NCI-H1417 treated with DMSO at 0.1 percent for 48 hours (cell line): Measurements from ENCODE around the gene NLRP12.
"Not testable (repeated sequence)": the region's sequence is repeated elsewhere in the genome, so short reads cannot be mapped to it uniquely, and the experiment has no call there.

ENCODE experiments used
- DNase-seq: peaks from one replicate; lab custom pipeline; 2025; lab: John Stamatoyannopoulos, UW

NLRP12 gene

DNA sequence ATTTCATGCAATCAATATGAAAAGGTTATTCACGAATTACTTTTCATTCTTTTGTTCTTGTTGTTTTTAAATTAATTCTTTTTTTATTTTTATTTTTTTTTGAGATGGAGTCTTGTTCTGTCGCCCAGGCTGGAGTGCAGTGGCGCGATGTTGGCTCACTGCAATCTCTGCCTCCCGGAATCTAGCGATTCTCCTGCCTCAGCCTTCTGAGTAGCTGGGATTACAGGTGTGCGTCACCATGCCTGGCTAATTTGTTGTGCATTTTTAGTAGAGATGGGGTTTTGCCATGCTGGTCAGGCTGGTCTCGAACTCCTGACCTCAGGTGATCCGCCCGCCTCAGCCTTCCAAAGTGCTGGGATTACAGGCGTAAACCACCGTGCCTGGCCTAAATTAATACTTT, 16.1 kb upstream of the NLRP12 start:
- DNase-seq: not testable (repeated sequence)

DNA sequence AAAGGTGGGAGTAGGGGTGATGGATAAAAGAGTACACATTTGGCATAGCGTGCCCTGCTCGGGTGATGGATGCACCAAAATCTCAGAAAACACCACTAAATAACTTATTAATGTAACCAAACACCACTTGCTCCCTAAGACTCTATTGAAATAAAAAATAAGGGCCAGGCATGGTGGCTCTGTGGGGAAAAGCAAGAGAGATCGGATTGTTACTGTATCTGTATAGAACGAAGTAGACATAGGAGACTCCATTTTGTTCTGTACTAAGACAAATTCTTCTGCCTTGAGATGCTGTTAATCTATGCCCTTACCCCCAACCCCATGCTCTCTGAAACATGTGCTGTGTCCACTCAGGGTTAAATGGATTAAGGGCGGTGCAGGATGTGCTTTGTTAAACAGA, 14.3 kb upstream of the NLRP12 start:
- not testable (repeated sequence) for DNase-seq

DNA sequence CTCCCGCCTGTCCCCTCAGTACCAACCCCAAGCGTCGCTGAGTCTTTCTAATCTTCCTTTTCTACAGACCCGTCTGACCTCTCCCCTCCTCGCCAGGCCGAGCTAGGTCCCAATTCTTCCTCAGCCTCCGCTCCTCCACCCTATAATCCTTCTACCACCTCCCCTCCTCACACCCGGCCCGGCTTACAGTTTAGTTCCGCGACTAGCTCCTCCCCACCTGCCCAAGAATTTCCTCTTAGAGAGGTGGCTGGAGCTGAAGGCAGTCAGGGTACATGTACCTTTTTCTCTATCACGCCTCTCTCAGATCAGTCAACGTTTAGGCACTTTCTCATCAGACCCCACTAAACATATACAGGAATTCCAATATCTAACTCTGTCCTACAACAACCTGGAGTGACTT, 8.7 kb upstream of the NLRP12 start:
- DNase-seq: not testable (repeated sequence)

DNA sequence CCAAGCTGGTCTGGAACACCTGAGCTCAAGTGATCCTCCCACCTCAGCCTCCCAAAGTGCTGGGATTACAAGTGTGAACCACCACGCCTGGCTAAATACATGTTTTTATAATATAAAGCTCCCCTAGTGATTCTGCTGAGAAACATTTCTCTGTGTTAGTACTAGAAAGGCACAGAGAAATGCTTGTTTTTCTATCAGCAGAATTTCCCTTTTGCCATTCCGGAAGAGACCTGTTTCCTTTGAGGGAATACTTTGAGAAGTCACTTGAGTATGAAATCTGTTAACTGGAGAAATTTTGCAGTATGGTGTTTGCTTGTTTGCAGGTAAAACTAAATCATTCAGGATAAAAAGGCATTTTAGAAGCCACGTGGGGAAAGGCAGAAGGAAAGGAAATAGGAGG, 4.4 kb upstream of the NLRP12 start:
- DNase-seq: no peak

DNA sequence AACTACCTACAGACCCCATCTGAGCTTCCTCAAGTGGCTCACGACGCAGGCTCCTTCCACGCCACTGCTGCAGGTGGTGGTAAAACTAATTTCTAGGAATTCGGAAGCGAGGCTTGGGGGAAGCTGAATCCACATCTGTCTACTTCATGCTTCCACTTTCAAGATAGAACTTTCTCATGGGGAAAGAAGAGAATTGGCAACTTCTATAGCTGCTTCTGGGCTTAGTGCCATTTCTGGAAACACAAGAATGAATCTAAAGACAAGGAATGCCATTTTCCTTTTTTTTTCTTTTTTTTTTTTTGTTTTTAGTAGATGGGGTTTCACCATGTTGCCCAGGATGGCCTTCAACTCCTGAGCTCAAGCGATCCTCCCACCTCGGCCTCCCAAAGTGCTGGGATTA, 2.8 kb upstream of the NLRP12 start:
- no peak for DNase-seq

DNA sequence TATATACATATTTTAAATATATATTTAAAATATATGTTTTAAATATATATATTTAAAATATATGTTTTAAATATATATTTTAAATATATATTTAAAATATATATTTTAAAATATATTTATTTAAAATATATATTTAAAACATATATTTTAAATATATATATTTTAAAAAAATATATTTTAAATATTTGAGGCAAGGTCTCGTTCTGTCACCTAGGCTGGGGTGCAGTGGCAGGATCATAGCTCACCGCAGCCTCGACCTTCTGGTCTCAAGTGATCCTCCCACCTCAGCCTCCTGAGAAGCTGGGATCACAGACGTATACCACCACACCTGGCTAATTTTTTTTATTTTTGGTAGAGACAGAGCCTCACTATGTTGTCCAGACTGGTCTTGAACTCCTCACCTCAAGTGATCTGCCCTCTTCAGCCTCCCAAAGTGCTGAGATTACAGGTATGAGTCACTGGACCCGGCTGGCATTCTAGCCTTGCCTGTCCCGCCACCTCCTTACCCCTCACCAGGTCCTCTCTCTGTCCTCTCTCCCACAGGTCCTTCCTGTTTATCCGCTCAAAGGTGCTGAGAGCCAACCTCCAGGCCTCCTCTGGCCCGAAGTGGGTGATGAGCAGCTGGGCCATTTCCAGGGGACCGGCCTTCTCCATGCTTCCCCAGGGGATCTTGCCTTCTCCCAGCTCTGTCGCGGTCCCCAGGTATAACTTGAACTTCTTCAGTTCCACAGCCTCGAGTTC, 564 bp downstream of the NLRP12 start:
- DNase-seq: no peak

DNA sequence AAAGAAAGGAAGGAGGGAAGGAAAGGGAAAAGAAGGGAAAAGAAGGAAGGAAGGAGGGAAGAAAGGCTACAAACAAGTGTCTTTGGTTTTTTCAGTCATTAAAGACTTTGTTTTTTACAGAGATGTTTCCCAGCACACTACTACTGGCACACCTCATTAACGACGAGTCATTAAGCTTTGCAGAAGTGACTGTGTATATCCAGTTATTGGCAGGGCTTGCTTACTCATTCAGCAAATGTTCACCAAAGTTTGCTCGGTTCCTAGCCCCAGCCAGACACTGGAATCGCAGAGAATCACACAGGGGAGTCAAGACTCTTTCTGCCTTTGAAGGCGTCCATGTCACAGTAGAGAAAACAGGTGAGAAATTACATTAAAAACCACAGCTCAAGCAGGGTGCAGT, 4.3 kb downstream of the NLRP12 start:
- DNase-seq: no peak

DNA sequence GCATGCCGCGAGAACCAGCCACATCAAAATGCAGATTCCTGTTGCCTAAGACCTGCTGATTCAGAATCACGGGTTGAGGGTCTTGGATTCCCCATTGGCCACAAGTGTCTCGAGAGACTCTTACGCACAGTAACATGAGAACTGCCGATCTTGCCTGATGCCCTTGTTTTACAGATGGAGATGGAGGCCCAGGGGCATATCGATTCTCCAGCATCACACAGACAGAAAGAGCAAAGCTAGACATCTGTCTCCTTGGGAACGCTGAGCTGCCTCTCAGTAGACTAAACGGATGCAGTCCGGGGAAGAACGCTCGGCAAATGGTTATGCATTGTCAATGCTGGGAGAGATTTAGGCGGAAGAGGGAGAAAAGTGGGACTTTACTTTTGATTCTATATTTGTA, 5.4 kb downstream of the NLRP12 start:
- no peak for DNase-seq

DNA sequence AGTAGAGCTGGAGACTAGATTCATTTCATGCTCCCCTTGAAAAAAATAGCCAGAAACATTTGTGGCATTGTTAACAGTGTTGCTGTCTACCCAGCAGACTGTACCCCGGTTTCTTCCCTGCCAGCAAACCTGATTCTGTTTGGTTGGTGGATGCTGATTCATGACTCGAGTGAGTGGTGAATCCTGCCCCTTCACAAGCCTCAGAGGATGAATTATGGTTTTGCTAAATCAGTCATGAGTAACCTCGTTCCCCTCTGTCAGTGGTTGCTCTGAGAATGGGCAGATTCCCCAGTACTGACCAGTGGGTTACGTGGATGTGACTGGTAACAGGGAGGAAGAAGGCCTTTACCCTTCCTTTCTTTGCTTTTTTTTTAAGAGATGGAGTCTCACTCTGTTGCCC, 10.1 kb downstream of the NLRP12 start:
- no peak for DNase-seq

DNA sequence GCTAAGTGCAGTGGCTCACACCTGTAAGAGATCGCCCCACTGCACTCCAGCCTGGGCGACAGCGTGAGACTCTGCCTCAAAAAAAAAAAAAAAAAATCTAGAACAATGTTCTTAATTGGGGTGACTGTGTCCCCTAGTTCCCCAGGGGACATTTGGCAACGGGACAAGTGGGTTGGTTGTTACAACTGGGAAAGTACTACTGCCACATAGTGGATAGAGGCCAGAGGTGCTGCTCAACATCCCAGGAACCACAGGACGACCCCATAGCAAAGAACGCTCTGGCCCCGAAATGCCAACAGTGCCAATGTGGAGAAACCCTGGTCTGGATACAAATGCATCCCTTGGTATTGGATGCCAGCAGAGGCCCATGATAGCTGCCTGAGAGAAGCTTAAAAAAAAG, 11.8 kb downstream of the NLRP12 start:
- DNase-seq: no peak

DNA sequence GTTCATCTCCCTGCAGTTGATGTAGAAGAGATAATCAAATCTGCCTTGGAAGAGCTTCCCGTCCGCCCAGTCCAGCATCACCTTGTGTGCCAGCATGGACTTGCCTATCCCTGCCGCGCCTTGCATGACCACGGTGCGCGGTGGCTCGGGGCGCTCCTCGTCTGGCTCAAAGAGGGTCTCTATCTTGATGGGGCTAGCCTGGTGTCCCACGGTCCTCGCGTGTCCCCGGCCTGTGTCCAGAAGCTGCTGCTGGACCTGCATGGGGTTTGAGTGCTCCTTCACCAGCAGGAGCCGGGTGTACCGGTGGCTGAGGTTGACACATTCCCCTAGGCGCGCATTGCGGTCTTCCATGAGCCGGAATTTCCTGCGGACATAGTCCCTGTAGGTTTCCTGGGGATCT, 13.2 kb downstream of the NLRP12 start:
- no peak for DNase-seq

DNA sequence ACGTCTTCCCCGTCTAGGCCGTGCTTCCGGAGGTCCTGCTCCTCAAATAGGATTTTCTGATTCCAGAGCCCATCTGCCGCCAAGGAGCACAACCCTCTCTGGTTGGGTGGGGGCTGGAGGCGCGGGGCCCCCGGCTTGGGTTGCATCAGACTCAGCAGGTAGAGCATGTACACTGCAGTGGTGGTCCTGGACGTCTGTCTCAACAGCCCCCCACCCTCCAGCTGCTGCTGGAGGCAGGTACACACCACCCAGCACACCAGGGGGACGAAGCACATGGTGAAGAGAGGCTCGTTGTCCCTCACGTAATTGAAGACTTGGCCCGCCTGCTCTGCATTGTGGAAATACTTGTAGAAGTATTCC, 13.9 kb downstream of the NLRP12 start:
- DNase-seq: no peak

DNA sequence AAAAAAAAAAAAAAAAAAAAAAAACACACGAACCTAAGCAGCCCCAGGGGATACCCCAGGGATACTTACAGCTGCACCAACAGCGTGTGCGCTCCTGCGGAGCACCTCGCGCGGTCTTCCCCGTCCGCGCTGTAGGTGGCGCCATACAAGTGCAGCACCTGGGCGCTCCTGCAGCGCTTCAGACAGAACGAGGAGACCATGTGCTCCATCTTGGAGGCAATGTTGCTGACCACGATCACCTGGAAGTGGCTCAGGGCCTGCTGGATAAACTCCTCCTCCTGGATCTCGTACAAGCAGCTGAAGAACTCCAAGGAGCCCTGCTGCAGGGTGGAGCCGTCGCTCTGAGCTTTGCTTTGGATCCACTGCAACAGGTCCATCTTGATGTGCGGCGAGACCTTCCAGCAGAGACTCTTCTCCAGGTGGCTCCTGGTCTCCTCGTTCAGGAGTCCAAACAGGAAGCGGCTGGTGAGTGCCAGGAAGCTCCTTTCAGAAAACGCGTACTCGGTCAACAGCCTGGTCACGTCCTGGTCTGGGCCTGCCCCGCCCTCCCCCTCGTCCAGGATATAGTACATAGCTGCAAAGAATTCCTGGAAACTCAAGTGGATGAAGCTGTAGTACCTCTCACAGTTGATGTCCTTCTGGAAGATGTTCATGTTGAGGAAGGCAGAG, 14.5 kb downstream of the NLRP12 start:
- DNase-seq: no peak

DNA sequence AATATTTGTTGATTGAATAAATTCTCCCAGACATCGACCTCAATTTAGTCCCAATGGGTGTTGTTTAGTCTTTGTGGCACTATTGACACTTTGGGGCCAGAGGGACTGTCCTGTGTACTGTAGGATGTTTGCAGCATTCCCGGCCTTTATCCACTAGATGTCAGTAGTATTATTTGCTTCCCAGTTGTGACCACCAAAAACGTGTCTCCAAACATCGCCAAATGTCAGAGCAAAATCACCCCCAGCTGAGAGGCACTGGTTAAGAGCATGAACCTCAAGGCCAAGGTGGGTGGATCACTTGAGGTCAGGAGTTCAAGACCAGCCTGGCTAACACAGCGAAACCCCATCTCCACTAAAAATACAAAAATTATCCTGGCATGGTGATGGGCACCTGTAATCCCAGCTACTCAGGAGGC, 15.4 kb downstream of the NLRP12 start:
- no peak for DNase-seq

DNA sequence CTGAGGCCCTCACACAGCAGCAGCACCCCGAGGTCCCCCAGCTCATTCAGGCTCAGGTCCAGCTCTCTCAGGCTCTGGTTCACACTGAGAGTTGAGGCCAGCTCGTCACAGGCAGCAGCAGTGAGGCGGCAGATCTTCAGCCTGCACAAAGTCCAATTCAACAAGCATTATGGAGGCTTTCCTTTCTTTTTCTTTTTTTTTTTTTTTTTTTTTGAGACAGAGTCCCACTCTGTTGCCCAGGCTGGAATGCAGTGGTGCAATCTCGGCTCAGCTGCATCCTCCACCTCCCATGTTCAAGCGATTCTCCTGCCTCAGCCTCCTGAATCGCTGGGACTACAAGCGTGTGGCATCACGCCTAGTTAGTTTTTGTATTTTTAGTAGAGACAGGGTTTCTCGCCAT, 22.9 kb downstream of the NLRP12 start:
- DNase-seq: no peak

DNA sequence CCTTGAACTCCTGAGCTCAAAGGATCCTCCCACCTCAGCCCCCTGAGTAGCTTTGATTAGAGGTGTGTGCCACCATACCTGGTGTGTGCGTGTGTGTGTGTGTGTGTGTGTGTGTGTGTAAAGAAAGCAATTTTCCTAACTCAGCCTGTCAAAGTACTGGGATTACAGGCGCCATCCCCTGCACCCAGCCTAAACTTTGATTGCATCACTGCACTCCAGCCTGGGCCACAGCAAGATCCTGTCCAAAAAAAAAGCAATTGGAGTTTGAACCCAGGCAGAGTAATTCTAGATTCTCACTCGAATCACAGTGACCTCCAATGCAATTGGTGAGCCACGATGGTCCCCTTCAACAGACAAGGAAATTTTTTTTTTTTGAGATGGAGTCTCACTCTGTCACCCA, 29.1 kb downstream of the NLRP12 start:
- no peak for DNase-seq

DNA sequence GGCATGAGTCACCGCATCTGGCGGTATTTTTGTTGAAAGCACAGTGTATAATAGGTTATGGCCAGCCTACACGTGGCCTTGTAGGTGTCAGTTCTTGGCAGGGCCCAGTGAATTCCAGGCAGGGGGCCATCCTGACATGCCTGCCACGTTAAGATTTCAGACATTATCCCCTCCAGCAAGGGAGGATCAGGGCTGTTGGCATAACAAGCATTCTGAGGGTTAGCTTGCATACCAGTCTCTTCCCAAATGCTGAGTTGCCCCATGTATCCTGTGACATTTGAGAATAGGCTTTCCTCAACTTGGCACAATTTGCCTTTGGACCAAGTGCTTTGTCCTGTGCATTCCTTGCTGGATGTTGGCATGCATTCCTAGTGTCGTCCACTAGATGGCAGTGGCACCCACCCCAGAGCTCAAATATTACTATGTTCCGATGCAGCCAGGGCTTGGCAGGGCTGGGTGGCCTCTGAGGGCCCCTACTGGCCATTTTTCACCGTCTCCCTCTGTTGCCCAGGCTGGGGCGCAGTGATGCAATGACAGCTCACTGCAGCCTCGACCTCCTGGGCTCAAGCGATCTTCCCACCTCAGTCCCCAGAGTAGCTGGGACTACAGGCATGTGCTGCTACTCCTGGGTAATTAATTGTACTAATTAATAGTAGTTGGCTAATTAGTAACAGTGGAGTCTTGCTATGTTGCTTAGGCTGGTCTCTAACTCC, 31.2 kb downstream of the NLRP12 start:
- DNase-seq: no peak

DNA sequence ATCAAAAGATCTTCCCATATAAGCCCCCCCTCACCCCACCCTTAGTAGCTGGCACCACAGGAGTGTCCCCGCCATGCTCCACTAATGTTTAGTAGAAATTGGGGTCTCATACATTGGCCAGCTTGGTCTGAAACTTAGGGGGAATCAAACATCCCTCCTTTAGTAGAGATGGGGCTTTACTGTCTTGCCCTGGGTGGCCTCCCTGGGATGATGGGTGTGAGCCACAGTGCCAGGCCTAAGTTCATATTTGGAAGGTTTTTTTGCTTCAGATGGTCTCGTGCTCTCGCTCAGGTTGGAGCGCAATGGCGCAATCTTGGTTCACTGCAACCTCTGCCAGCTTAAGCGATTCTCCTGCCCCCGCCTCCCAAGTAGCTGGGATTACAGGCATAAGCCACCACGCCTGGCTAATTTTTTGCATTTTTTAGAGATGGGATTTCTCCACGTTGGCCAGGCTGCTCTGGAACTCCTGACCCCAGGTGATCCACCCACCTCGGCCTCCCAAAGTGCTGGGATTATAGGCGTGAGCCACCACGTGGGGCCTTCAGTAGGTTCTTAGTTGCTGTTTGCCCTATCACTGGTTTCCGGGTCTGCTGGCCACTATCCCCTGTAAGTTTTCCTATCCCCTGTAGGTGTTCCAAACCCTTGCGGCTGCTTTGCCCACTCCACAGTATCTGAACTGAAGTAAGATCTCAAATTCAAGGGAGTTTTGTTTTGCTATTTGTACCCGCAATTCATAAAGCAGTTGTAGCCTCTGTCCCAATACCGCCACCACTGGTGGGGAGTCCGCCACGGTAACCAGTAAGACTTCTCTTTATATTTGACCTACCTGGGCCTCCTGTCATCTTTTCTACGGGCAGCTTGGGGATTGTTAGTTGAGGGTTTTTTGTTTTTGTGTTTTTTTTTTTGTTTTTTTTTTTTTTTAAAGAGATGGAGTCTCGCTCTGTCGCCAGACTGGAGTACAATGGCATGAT, 34.1 kb downstream of the NLRP12 start:
- DNase-seq: no peak

DNA sequence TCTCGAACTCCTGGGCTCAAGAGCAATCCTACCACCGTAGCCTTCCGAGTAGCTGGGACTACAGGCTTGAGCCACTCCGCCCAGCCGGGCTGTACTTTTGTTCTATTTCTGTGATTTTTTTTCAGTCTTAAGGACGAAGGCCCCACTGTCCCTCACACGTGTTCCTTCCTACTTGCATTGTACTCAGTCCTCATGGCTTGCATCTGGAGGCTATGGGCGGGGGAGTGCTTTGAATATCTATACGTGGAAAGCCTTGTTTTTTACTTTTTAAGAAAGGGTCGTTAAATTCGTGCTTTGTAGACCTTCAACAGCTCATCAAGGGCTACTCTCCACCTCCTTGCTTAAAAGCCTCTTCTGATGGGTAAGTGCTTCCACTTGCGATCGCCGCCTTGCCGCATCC, 36.8 kb downstream of the NLRP12 start:
- DNase-seq: no peak

DNA sequence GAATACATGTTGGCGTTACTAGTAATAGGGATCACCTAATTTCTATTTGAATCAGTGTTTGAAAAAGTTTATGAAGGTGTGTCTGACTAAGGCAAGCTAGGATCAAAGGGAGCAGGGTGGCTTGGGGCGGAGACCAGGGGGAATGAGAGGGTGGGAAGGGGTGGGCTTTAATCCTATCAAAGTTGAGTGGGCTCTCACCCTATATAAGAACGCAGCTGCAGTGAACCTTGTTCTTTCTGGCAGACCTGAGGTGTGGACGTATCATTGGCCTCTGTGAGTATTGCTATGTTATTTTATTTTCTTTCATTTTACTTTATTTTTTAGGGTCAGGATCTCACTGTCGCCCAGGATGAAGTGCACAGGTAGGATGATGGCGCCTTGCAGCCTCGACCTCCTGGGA, 37.4 kb downstream of the NLRP12 start:
- DNase-seq: no peak

DNA sequence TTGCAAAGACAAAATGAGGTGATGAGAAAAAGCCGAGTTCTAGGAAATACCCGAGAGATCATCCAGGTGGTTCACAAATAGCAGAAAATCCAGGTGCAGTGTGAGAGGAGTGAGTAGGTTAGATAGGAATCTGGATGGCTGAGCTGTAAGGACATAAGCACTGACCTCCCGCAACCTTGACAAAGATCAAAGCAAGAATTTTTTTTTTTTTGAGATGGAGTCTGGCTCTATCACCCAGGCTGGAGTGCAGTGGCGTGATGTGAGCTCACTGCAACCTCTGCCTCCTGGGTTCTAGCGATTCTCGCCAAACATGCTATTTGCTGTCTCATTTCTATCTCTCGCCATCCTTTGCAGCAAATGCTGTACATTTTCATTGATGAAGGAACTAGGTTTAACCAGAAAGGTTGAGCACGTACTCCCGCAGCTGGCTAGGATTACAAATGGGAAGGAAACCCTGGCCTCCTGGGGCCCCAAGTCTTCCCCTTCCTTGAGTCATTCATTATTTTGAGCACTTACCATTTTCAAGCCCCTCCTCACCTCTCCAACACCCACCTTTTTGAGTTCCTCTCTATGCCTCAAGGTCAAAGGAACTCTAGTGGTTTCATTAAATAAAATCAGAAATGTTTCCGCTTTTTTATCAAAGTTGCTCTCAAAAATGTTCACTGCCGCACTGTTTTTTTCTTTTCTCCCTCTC, 38.8 kb downstream of the NLRP12 start:
- DNase-seq: no peak

DNA sequence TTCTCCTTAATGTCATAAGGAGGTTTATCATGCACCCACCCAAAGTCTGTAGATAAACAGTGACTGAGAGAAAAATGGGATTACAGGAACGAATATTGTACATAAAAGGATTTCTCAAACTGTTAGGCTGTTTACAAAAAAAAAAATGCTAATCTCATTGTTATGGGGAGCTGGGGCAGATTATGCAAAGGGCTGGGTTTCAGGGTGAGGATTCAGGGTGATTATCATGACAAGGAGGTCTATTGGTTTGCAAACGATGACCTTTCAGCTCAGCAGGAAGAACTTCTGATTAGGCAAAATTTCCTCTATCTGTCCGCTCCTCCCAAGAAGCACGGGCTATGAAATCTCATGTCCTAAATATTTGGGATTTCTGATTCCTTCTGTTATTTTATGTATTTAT, 41.4 kb downstream of the NLRP12 start:
- DNase-seq: no peak
